Measurements from ENCODE around the gene LPCAT4. TPM values are rescaled to one million over a fixed set of nuclear protein-coding genes. Genes with fewer than 3 reads are reported as not detected.

LPCAT4 gene
- total and polyA plus RNA-seq, 2 experiments from 2014 or later, result 13.5 to 22.1 TPM

DNA sequence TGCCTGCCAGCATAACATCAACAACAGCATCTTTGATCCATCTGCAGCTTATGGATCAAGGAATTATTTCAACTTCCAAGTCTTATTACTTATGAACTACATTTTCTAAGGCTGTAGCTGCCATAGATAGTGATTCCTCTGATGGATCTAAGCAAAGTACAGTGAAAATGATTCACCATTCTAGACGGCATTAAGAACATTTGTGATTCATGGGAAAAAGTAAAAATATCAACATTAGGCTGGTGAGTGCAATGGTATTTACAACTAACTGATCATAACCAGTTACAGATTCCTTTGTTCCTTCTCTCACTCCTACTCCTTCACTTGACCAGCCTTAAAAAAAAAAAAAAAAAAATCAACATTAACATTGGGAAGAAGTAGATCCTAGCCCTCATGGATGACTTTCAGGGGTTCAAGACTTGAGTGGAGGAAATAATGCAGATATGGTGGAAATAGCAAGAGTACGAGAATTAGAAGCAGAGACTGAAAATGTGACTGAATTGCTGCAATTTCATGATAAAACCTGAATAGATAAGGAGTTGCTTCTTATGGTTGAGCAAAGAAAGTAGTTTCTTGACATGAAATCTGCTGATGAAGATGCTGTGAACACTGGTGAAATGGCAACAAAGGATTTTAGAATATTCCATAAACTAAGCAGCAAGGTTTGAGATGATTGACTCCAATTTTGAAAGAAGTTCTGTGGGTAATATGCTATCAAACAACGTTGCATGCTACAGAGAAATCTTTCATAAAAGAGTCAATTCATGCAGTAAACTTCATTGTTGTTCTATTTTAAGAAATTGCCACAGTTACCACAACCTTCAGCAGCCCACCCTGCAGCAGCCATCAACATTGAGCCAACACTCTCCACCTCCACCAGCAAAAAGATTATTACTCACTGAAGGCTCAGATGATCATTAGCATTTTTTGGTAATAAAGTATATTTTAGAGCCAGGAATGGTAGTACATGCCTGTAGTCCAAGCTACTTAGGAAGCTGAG, 52.2 kb downstream of the LPCAT4 start:
- no peak overlapping the region for H2AFZ ChIP-seq
- 93% methylated on average over 3 of the region's 3 CpGs for WGBS (ENCODE audit: low lambda C conversion rate, missing lambda C conversion rate)
- peaks cover 20% of the 10 kb centered on the region for H3K79me2 ChIP-seq
- H3K27me3 ChIP-seq, result no peaks in the 10 kb centered on the region
- H3K9me3 ChIP-seq (ENCODE audit: low read depth), result no peaks in the 10 kb centered on the region
- no peak for DNase-seq (ENCODE audit: low spot score)
- TF ChIP-seq EZH2phosphoT487 (IDR thresholded peaks at IDR 0.05; ENCODE audit: low read depth, severe bottlenecking, unreplicated experiment), result no peak
- TF ChIP-seq, protein P1, sequence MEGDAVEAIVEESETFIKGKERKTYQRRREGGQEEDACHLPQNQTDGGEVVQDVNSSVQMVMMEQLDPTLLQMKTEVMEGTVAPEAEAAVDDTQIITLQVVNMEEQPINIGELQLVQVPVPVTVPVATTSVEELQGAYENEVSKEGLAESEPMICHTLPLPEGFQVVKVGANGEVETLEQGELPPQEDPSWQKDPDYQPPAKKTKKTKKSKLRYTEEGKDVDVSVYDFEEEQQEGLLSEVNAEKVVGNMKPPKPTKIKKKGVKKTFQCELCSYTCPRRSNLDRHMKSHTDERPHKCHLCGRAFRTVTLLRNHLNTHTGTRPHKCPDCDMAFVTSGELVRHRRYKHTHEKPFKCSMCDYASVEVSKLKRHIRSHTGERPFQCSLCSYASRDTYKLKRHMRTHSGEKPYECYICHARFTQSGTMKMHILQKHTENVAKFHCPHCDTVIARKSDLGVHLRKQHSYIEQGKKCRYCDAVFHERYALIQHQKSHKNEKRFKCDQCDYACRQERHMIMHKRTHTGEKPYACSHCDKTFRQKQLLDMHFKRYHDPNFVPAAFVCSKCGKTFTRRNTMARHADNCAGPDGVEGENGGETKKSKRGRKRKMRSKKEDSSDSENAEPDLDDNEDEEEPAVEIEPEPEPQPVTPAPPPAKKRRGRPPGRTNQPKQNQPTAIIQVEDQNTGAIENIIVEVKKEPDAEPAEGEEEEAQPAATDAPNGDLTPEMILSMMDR (IDR thresholded peaks at IDR 0.05; ENCODE audit: poor library complexity), result no peak
- TF ChIP-seq EZH2 (IDR thresholded peaks at IDR 0.05; ENCODE audit: borderline replicate concordance), result no peak
- H3K4me1 ChIP-seq (ENCODE audit: insufficient read depth), result no peaks in the 10 kb centered on the region
- no peaks in the 10 kb centered on the region for H3K36me3 ChIP-seq (replicated peaks; ENCODE audit: insufficient read depth, low read depth)
- no peak overlapping the region for H3K27ac ChIP-seq
- no peaks in the 10 kb centered on the region for H3K9me2 ChIP-seq (replicated peaks; ENCODE audit: insufficient read depth)
- H4K20me1 ChIP-seq (ENCODE audit: insufficient read depth, poor library complexity, severe bottlenecking), result no peaks in the 10 kb centered on the region
- no peak overlapping the region for H3K4me2 ChIP-seq
- no peak overlapping the region for H3K4me3 ChIP-seq

DNA sequence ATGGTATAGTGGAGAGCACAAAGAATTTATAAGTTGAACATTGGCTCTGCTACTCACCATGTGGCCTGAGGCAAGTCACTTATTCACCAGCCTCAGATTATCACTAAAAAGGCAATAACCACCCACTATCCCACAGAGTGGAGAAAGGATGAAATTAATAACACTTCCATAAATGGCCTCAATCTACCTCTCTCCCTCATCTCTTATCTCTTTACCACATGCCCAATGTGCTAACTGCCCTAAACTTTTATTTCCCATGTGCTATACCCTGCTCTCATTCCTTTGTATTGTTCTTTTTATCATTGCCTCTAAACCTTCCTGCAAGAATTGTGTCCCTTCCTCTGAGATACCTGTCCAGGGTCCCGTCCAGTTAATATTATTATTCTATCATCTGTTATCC, 55.4 kb downstream of the LPCAT4 start:
- DNase-seq (ENCODE audit: low spot score), result no peak
- Histone ChIP-seq H3K79me2 (peaks cover 14% of the 10 kb centered on the region), H3K27me3 (no peaks in the 10 kb centered on the region), H3K4me3 (no peak overlapping the region), H2AFZ (no peak overlapping the region), H3K4me2 (no peak overlapping the region), H3K4me1 (ENCODE audit: insufficient read depth) (no peaks in the 10 kb centered on the region), H3K9me2 (replicated peaks; ENCODE audit: insufficient read depth) (no peaks in the 10 kb centered on the region), H3K27ac (no peak overlapping the region), H4K20me1 (ENCODE audit: insufficient read depth, poor library complexity, severe bottlenecking) (no peaks in the 10 kb centered on the region), H3K9me3 (ENCODE audit: low read depth) (no peaks in the 10 kb centered on the region), H3K36me3 (replicated peaks; ENCODE audit: insufficient read depth, low read depth) (no peaks in the 10 kb centered on the region)
- TF ChIP-seq EZH2phosphoT487 (IDR thresholded peaks at IDR 0.05; ENCODE audit: low read depth, severe bottlenecking, unreplicated experiment) (no peak), EZH2 (IDR thresholded peaks at IDR 0.05; ENCODE audit: borderline replicate concordance) (no peak)
- TF ChIP-seq, protein P1 (IDR thresholded peaks at IDR 0.05; ENCODE audit: poor library complexity), result no peak
- 75% methylated on average over 1 of the region's 1 CpG for WGBS (ENCODE audit: low lambda C conversion rate, missing lambda C conversion rate)

MicroRNAs within 50 kb of the gene (microRNA counts, 767-probe panel; counts per million panel counts)
- not detected for microRNA hsa-miR-1233

Small RNA genes lying within 50 kb of the gene (microRNA-seq; reads per million reads assigned to microRNA genes)
- gene MIR1233-1, result not detected

Small RNA genes lying within 50 kb of the gene (small RNA-seq; reads per million reads assigned to genes)
- gene MIR1233-1, result not detected
- gene RF00019, result not detected

Other genes with a start within 250 kb of the LPCAT4 start
- gene KATNBL1, start 157.1 kb downstream of the LPCAT4 start, total RNA-seq, result 127 and 166 TPM in 2 replicates
- 55.4 and 72.0 TPM in 2 replicates for gene KATNBL1, start 157.1 kb downstream of the LPCAT4 start, polyA plus RNA-seq
- 149 and 206 TPM in 2 replicates for gene EMC4, start 142.2 kb downstream of the LPCAT4 start, total RNA-seq
- 165 and 173 TPM in 2 replicates for gene EMC4, start 142.2 kb downstream of the LPCAT4 start, polyA plus RNA-seq
- gene SLC12A6, start 29.4 kb downstream of the LPCAT4 start, total RNA-seq, result 12.2 and 13.1 TPM in 2 replicates
- 5.9 and 7.4 TPM in 2 replicates for gene SLC12A6, start 29.4 kb downstream of the LPCAT4 start, polyA plus RNA-seq
- gene NOP10, start 24.1 kb downstream of the LPCAT4 start, total RNA-seq, result 284 and 308 TPM in 2 replicates
- gene NOP10, start 24.1 kb downstream of the LPCAT4 start, polyA plus RNA-seq, result 324 and 378 TPM in 2 replicates
- gene NUTM1, start 23.9 kb downstream of the LPCAT4 start, total RNA-seq, result not detected in 2 replicates
- gene NUTM1, start 23.9 kb downstream of the LPCAT4 start, polyA plus RNA-seq, result not detected in 2 replicates
- 17.7 and 27.2 TPM in 2 replicates for gene GOLGA8A, start 70.6 kb upstream of the LPCAT4 start, total RNA-seq
- 51.2 and 73.0 TPM in 2 replicates for gene GOLGA8A, start 70.6 kb upstream of the LPCAT4 start, polyA plus RNA-seq
- 30.4 and 38.7 TPM in 2 replicates for gene GOLGA8B, start 216.5 kb upstream of the LPCAT4 start, total RNA-seq
- 45.8 and 71.6 TPM in 2 replicates for gene GOLGA8B, start 216.5 kb upstream of the LPCAT4 start, polyA plus RNA-seq